PC-9 (cell line): ENCODE results near the gene TENT4A.

ENCODE experiments used
- CTCF ChIP-seq: fragments of 200-600 bp; sonication (generic); conservative IDR thresholded peaks from 2 replicates; pipeline ENCODE4 v1.6.1; 2017; ENCODE audit warnings: mixed run types, antibody characterized with exemption, mild to moderate bottlenecking, moderate library complexity
- EZH2 ChIP-seq: fragments of 200-600 bp; sonication (generic); IDR thresholded peaks from 2 replicates; pipeline ENCODE4 v1.8.0; 2017; ENCODE audit warnings: antibody characterized with exemption, low read depth

GRCh38 chr5:6737043-6737941, 24.1 kb downstream of the TENT4A start:
- TF ChIP-seq EZH2 (no peak), CTCF (no peak)
